T-helper 1 cell (primary cell): ENCODE measurements around the gene RAB6B.

ENCODE experiments used
- DNase-seq, 5 donors: peaks; one replicate each; pipeline ENCODE4 v3.0.0-alpha.2; 2012 to 2020
- total RNA-seq, 4 donors: gene quantifications; one replicate each; lab custom pipeline; 2026; lab: John Stamatoyannopoulos, UW

Gene RAB6B
- total RNA-seq, result 0.31 to 1.9 (median 0.62) reads per million in 4 donors

DNA sequence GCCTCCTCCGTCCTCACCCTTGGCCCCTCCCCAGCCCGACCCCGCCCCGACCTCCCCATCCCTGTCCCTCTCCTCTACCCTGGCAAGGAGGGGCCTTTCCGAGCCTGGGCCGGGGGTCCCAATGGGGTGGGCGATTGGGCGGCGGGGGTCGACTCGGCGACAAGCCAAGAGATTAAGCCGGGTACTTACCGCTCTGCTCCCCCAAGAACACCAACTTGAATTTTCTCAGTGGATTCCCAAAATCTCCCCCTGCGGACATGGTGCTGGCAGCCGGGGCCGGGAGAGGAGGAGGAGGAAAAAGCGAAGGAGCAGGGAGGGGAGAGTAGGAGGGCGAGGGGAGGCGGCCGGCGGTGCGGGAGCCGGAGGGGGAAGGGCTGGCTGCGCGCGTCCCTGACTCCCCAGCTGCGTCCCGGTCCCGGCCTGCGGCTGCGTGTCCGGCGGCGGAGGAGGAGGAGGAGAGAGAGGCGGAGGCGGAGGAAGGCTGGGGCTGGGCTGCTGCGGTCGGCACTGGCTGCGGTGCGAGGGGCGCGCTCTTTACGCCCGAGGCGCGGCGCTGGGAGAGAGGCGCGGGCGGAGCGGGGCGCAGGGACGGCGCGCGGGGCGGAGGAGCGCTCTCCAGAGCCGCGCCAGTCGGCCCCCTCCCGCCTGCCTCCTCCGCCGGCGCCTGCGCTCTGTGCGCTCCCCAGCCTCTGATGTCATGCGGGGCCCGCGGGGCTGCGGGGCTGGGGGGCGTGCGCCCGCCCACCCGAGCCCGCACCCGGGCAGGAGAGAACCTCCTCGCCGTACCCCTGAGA lies at the start of gene RAB6B:
TSS of gene RAB6B (minus strand) at position 675 of the 794 bp plus-strand sequence. CDS start at position 259, 416 bp downstream.
- no peak for DNase-seq

DNA sequence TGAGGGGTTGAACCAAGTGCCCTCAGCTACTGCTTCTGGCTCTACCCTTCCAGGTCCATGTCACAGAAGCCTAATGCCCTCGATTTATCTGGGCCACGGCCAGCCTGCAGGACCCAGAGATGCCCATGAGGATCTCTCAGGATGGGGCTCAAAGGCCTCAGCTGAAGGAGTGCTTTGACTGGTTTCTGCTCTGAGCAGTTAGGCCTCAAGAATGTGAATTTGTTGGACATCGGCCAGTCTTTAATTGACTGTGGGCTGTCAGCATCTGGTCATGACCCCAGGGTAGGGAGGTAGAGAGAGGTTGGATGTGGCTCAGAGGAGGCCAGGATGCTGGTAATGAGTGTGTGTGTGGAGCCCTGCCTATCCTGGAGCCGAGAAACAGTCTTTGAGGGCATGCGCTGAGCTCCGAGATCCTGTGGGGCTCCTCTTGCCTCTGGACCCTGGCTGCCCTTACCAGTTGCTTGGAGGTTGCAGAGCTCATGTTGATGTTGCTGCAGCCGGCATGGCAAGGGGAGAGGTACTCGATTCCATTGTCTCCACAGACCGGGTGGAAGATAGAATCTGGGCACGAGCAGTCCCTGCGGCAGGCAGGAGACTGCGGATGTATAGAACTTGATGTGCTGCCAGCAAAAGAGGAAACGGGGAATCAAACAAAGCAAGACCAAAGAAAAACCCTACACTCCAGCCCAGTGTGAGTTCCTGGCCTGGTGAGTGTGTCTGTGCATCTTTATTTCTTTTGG lies 49.1 kb upstream of the RAB6B start:
- no peak for DNase-seq

DNA sequence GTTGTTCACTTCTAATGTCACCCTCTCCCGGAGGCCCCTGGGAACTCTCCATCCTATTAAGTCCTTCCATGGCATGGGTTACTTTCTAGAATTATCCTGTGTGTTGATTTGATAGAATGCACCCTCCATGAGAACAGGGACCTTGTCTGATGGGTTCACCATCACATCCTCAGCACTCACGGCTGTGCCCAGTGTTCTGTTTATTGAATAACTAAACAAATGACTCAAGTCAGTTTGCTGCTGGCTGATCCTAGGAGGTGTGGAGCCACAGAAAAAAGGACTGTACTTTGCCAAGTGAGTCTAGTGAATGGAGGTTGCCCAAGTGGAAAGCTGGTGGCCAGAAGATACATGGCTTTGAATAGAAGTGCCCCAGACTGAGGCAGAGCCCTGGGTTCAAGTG lies 48.5 kb upstream of the RAB6B start:
- no peak for DNase-seq

DNA sequence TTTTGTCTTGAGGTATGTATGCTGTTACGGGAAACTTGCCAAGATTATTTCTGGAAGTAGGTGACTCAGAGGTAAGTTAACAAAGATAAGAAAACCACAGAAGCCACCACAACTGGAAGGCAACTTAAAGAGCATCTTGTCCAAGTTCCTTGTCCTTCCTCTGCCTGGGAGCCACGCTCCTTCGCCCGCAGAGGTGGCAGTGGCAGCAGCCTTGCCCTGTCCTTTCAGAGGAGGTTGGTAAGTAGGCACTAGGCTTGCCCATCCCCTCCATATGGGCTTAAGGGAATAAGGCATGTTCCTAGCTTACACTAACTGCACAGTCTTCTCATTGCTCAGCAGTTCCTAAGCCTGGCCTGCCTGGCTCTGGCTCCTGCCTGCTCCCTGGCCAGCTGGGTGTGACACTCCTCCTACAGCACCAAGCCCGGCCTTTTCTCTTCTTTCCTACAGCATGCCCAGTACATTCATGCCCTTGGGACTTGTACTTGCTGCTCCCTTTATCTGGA lies 48.0 kb upstream of the RAB6B start:
- no peak for DNase-seq

DNA sequence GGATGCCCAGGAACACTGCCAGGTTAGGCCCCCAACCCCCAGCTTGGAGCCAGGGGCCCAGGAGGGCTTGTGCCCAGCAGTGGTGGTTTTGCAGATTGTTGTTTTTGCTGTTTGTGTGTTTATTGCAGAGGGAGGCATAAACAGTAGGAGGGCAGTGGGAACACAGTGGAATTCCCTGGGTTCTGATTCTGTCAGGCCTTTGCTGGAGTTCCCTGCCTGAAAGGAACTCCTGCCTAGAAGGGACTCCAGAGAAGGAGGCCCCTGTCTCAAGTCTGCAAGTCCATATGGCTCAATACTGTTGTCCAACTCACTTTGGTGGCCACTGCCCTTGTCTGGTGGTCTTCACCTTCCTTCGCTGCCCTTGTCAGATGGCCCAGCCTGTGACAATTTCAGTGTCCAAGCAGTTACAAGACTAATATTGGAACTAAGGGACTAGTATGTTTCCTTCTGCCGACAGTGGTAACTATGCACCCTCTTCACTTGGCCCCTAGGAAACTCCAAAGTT lies 47.4 kb upstream of the RAB6B start:
- no peak for DNase-seq

DNA sequence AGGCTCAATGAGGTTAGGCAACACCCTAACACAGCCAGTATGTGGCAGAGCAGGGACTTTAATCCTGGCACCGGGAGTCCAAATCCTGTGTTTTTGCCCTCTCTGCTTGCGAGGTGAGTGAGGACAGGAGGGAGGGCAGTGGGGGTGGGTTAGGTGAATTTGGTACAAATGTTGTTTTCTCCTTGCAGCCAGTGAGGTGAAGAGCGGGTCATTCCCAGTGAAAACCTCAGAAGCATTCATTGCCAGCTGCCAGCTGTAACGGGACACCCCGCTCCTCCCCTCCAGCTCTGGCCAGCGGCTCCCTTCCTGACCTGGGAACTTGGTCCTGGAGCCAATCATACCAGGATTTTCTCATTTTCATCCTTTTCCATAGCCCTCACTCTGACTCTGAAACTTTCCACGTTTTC lies 45.7 kb upstream of the RAB6B start:
- no peak for DNase-seq

DNA sequence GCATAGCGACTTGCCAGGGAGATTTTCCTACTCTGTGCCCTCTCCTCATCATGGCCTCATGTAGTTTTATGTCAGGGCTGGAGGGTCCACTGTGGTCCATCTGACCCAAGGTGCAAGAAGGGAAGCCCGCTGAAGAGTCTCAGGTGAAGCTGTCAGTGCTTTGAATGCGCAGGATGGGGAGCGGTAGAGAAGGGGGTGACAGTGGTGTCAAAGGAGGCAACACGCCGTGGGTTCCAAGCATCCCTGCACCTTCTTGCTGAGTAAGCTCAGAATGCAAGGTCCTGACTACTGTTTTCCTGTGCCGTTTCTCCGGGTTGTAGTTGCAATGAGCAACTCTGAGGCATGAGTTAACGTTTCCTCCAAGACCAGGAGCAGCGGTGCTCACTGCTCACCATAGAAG lies 44.9 kb upstream of the RAB6B start:
- DNase-seq, result no peak

DNA sequence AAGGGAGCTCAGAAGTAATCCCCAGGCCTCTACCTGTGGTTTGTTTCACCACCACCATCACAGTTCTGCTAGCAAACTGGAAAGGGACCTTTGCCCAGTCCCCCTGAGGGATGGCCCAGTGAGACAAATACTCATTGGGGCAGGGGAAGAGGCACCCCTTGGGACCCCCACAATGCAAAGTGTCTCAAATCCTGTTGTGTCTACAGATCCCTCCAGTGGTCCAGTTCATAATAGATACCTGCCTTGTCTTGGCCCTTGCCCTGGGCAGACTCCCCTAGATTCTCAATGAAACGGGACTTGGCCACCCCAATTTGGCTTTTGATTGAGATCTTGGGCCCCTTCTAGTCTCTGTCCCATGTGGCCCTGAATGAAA lies 43.8 kb upstream of the RAB6B start:
- no peak for DNase-seq

DNA sequence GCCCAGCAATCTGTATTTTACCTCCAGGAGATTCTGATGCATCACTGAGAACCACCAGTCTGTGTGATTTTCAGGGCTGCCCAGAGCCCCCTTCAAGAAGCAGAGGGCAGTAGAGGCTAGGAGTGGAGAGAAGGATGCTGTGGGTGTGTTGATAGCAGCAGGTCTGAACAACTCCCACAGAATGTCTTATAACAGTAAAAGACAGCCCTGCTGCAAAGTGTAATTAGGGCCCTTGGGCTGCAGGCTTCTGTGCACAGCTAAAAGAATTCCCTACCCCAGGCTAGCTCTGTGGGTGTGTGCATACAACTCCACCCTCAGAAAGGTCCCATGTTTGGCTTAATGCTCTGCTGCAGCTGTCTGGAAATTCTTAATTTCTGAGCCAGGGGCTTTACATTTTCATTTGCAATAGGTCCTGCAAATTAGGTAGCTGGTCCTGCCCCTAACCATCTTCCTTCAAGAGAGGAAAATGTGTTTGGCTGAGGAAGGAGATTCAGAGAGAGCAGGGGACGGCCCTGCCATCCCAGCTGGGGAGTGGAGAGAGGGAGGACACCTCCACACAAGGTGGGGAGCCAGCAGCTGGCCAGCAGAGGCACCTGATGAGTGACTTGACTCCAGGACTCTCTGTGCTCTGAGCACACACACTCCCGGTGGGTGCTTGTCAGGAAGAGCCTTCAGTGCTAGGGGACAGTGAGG lies 43.2 kb upstream of the RAB6B start:
- DNase-seq, result no peak

DNA sequence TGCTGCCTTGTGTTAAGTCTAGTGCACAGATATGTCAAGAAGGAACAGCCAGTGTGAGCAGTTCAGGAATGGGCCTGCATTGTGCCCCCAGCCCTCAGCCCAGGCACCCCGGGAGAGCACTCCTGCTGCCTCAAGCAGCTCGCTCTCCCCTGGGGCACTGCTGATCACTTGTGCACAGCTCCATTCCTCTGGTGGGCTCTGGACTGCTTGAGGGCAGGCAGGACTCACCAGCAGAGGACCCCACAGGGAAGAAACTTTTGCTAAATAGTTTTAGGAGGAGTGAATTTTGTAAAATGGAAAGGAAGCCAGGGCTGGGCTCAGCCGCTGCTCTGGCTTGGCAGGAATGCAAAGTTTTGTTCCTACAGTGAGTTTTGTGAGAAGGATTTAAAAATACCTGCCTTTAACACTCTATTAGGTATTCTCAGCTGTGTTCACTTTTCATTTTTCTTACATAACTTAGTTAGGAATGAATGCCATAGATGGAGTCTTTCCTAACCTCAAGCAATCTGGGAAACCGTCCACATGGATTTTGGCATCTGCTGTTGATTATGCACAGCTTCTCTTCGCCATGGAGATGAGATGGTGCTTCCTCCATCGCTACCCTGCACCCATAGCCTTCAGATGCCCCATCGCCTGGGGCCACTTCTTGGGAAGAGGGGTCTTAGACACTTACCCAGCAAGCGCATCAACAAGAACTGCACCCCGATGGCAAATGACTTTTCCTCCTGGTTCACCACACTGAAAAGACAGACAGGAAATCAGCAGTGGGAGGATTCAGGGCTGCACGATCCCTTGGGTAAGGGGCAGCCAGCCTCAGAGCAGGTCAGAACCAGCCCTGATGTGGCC lies 42.3 kb upstream of the RAB6B start:
- no peak for DNase-seq

DNA sequence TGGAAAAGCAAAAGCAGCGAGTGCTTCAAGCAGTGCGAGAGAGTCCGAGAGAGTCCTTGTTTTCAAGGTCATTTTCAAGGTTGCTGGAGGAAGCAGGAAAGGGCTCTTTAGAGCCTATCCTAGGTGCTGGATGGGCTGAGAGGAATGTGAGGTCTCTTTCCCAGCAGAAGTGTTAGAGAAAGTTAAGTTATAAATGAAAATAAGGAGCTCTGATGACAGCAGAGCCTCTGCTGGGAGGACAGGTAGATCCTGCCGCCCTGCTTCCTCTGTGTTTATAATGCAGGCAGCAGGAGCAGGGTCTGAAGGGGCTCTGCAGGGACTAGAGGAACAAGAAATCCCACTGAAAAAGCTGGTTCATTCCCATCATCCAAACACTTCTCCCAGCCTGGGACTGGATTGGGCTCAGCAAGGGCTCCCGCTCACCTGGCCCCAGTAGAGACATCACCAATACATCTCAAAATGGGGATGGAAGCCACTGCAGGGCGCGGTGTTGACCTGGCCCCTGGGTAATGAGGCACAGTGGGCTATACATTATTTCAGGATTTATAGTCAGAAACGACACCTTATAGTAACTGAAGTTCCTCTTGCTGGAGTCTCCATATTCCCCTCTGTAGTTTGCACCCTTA lies 41.5 kb upstream of the RAB6B start:
- no peak for DNase-seq

DNA sequence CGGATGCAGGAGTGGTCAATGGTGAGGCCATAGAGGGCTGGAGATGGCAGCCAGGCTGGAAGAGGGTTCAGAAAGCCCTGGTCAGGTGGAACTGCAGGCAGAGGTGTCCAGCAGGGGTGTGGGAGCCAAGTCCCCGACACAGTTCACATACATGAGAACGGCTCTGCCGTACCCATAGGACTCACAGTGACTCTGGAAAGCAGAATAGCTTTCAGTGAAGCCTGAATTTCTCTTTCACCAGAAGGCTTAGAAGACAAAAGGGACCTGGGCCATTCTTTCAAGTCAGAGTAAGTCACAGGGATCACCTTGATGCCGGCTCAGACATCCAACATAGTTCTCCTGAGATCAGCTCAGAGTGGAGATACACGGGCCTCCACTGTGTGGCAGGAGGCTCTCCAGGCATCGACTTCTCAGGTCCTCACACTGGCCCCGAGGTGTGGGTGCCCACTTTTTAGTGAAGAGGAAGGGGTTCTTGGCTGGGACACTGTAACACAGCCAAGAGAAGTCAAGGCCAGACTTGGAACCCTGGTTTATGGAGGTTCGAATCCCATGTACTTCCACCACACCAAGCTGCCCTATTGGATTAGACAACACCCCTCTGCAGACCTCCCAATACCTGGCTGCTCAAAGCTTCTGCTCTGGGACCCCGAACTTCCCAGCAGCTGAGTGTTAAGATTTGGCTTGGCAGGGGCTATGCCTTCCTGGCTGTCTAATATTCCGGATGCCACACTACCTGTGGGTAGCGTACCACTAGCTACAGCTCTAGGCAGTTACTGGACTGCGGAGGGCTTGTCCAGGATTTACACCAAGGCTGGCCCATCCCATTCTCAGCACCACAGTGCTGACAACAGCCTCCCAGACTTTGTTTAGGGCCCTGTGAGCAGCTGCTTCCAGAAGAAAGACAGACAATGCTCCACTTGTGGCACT lies 40.4 kb upstream of the RAB6B start:
- DNase-seq, result no peak

DNA sequence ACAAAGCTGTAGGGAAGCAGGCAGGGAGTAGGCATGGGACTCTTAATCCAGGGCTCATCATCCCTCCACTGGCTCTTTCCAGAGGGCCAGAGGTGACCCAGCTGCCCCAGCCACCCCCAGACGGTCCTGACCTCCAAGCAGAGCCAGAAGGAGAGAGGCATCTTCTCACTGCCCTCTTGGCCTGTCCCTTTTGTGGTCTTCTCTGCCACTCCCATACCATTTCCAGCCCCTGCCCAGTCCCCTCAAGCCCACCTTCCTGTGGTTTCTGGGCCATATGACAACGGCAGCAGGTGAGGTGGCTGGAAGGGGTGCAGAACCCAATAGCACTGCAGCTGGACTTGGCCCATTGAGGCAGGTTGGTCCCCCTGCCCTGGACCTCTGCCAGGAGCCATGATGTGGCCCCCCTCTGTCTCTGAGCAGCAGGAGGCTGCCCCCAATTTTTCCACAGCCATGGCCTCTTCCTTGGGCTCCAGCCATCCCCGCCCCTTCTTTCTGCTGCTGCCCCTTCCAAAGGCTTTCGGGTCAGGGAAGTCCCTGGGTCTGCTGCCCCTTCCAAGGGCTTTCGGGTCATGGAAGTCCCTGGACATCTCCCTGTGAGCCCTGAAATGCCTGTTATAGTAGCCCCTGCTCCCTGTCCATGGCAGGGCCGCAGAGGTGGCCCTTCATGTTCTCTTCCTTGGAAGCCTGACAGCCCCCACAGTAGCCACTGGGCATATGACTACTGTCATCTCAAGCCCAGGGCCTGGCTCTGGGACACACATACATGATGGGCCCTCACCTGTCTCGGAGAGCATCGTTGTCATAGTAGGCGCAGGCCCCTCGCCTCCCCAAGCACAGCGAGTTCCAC lies 39.5 kb upstream of the RAB6B start:
- no peak for DNase-seq

DNA sequence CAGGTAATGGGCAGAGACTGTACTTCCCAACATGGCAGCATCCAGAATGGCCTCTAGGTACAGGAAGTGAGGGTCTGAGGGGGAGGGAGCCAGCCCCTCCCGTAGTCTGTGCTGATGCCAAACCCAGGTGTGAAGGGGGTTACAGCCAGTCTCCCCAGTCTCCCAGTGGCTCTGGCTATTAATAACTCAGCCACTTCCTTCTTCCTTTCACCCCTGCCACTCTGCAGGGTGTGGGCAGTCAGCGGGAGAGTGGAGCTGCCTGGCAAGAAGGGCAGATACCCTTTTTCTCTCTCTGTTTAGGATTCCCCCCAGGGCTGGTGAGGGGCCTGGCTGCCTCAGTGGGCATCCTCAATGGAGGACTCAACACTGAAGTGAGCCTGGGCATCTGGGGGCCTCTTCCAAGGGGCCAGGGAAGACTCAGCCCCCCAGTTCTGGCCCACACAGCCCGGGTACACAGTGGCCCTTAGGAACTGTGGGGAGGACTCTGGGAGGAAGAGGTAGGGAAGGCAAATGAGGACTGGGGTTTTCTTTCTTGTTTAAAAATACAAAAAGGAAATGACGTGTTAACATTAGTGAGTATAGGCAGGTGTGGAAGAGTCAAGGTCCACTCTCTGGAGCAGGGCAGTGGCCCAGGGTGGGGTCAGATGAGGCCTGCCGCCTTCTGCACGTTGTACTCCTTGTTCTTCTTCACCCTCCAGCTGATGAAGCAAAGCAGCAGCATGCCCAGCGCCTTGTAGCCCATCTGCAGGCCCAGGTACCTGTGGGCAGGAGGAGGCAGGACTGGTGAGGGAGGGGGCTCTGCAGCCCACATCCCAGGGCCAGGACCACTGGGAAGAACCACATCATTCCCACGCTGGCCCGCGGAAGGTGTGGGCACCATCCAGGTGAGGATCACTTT lies 38.6 kb upstream of the RAB6B start:
- no peak for DNase-seq

DNA sequence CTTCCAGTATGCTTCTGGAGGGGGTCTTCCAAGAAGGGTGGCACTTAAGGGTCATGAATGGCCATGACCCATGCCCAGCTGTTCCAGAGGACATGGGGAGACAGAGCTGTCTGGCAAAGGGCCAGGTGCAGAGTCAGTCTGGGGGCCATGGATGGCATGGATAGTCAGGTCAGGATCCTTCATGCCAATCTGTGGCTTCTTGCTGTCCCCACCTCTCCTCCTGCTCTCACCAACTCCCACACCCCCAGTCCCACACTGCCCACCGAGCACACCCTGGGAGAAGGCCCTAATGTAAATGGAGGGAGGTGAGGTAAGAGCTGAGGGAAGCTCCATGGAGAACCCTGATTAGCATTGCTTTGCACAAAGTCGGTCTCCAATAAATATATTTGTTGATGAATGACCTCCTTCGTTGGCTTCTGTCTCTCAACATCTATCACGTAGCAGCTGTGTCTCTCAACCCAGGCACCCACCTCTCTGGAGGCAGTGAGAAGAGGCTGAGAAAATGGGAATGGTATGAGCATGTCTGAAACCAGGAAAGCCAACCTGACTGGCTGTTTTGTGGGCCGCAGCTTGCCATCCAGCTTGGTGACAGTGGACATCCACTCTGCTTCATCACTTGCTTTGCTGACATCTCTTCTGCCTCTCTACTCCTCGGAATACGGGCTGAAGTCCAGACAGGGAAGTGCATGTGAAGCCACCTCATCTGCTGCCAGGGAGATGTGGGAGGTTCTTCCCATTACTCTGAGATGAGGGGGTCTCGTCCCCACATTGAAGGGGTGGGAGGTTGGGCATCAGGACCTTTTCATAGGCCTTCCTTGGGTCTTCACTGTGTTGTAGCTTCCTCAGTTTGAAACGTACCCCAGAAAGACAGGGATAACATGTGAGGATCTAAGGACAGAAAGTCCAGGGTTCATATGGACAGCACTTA lies 37.7 kb upstream of the RAB6B start:
- no peak for DNase-seq

DNA sequence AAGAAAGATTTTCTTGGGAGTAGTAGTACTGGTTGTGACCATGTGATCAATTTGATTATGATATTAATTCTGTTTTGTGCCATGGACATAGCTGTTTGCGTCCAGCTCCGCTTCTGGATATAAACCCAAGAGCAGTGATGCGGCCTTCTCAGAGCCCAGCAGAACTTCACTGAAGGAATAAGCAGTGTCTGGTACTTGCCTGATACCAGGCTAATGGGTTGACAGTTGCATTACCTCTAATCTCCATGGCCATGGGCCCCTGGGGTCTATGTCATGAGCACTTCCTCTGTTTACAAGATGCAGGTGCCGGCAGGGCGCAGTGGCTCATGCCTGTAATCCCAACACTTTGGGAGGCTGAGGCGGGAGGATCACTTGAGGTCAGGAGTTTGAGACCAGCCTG lies 36.3 kb upstream of the RAB6B start:
- DNase-seq, result no peak

DNA sequence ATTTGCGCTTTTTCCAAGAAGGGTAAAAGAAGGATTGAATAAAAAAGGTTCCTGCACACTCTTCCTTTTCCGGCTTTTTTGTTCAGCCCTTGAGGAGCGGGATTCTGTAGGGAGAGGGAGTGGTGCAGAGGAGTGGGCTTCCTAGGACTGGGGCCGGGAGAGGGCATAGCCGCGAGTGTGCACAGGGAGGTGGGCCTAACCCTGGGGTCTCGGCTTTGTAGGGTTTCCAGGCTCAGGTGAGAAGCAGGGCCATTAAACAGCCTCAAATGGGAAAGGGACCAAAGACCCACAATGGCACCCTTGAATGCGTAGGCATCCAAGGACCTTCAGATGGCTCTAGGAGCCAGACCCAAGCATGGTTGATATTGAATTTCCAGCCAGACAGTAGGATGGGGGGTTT lies 35.4 kb upstream of the RAB6B start:
- no peak for DNase-seq
